GM12874 (cell line): ENCODE data around the gene SLC37A1.

Experiments used
- CTCF ChIP-seq: IDR thresholded peaks from 2 replicates; pipeline ENCODE4 v1.5.1; 2011; ENCODE audit warnings: low read depth, mild to moderate bottlenecking, control low read depth, low read length, moderate library complexity; ENCODE audit not compliant: insufficient read depth

Gene SLC37A1

DNA sequence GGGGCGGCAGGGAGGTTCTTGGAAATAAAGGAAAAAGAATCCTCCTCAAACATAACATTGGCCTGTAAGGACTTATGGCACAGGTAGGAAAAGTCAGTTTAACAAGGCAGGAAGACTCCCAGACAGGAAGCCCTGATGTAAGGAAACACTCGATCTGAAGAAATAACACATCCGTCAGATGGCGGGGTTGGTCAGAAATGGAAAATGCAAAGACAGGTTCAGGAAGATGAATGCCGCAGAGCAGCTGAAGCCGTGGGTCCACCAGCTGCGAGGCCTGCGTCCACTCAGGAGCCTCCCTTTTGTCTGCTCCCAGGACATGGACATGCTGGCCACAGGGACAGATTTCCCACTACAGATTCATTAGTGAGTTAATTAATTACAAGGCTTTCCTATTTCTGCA lies 21.5 kb upstream of the SLC37A1 start:
- TF ChIP-seq CTCF: no peak

GRCh38 chr21:42493109-42494060 lies 20.3 kb upstream of the SLC37A1 start:
- no peak for TF ChIP-seq CTCF

GRCh38 chr21:42495027-42495426 lies 18.6 kb upstream of the SLC37A1 start:
- TF ChIP-seq CTCF: no peak

DNA sequence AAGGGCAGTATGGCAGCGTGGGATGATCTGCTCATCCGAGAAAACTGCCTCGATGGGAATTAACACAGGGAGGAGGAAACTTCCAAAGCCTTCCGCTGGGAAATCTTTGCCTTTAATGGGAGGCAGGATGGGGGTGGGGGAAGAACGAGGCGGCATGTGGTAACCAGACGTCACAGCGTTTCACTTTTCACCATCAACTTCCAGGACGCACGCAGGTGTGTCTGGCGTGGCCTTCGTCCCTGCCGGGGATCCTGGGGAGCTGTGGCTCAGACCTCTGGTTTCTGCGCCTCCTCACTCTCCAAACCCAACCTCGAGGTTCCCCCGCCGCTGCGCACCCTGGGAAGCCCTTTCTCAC lies 17.9 kb upstream of the SLC37A1 start:
- no peak for TF ChIP-seq CTCF

DNA sequence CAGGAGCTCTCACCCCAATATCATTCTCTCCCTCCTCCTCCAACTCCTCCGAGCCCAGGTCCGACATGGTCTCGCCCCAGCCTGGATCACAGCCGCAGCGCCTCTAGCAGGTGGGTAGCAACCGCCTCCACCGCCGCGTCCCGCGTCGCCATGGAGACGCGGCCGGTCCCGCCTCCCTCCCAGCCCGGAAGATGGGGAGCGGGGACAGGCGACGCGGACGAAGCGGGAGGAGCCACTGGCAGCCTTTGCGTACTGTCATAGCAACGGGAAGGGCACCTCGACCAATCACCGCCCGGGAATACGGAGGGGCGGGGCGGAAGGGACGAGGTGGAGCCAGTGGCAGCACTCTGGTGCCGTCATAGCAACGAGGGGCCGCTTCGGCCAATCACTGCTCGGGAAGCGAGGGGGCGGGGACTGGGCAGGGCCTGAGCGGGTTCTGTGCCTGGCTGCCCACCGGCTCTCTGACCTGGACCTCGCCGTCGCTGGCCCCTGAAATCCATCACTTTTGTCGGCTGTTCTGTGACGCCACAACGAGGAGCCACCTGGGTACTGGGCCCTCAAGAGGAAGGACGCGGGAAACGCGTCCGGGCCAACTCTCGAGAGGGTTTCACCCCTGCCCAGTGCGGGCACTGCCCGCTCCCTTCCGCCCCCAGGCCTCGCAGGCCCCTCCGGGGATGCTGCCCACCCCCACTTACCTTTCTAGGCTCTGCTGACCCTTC lies 17.4 kb upstream of the SLC37A1 start, which contains the start of gene RSPH1:
Gene RSPH1 (minus strand): TSS at position 105 of the 719 bp plus-strand sequence. CDS start 38 bp downstream, at position 67.
- no peak for TF ChIP-seq CTCF

DNA sequence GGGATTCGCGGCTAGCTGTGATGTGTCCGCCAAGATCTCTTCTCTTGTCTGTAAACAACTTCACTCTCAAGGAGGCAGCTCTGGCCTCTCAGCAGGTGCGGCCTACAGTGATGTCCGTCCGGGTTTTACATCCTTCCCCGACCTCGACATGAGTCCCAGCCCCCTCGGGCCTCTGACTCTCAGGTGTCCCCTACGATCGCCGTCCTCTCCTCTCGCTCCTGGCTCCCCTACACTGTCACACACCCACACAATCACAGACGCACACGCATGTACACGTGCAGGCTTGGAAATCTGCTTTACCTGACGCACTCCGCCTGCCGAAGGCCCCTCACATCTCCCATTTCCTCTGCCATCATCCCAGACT lies 16.8 kb upstream of the SLC37A1 start:
- no peak for TF ChIP-seq CTCF

GRCh38 chr21:42498012-42498411 lies 15.6 kb upstream of the SLC37A1 start:
- no peak for TF ChIP-seq CTCF
